Large intestine (tissue), 3 donors: Measurements from ENCODE around the gene PSEN1. TPM values are rescaled to one million over a fixed set of nuclear protein-coding genes. Genes with fewer than 3 reads are reported as not detected.

ENCODE experiments used
- DNase-seq, 2 donors: peaks; one replicate each; pipeline versions ENCODE4 v3.0.0 to v3.0.0-alpha.2; 2013
- H3K27ac ChIP-seq: one replicate; pipeline ENCODE4 v1.5.1; 2013; ENCODE audit warnings: low read length
- H3K27me3 ChIP-seq: 2 replicates; pipeline ENCODE4 v1.6.1; 2013; ENCODE audit warnings: low read length; ENCODE audit not compliant: control insufficient read depth, insufficient read depth
- H3K36me3 ChIP-seq: 2 replicates; pipeline ENCODE4 v1.6.1; 2013; ENCODE audit warnings: low read length; ENCODE audit not compliant: control insufficient read depth, insufficient read depth
- H3K4me1 ChIP-seq: one replicate; pipeline ENCODE4 v1.6.1; 2013; ENCODE audit warnings: low read length; ENCODE audit not compliant: control insufficient read depth, insufficient read depth
- H3K4me3 ChIP-seq: one replicate; pipeline ENCODE4 v1.5.1; 2013; ENCODE audit warnings: low read length
- H3K9me3 ChIP-seq: one replicate; pipeline ENCODE4 v1.6.1; 2013; ENCODE audit warnings: mild to moderate bottlenecking, low read depth, low read length, moderate library complexity; ENCODE audit not compliant: control insufficient read depth
- WGBS: methylation state at CpG from one replicate; pipeline ENCODE4 v1.1.5; 2013; ENCODE audit warnings: low lambda C conversion rate; ENCODE audit not compliant: insufficient coverage; 5-methylcytosine and 5-hydroxymethylcytosine counted together
- polyA plus RNA-seq: library from polyadenylated mRNA; unstranded; fragments of 120-200 nt; gene quantifications from one replicate; pipeline ENCODE4 v1.2.1, GENCODE V29; 2013

The PSEN1 gene
- polyA plus RNA-seq, 1 donor: 104 TPM

DNA sequence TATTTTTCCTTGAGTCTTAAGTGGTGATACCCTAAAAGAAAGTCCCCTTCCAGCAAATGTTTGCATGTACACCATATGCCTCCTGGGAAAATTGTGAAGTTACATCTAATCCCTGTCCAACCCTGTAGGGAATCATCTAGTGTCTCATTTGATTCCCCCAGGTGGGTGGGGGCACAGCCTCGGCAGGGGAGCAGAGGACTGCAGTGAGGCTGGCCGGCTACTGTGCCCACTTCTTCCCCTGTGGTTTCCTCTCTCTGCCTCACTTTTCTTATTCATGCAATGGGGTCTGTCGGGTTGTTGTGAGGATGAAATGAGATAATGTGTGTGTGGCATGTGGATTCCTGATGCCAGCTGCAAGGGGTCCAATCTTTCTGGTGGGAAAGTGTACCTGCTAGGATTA, 107.0 kb downstream of the PSEN1 start:
- H3K4me1 ChIP-seq: peaks cover 8% of the 10 kb centered on the region
- H3K9me3 ChIP-seq: peaks cover 6% of the 10 kb centered on the region
- WGBS: no CpG with 5 or more reads among the region's 3 CpGs
- H3K27ac ChIP-seq: no peak overlapping the region
- H3K27me3 ChIP-seq: peaks cover 6% of the 10 kb centered on the region
- DNase-seq: no peak
- no peak overlapping the region for H3K4me3 ChIP-seq
- peaks cover 28% of the 10 kb centered on the region for H3K36me3 ChIP-seq

DNA sequence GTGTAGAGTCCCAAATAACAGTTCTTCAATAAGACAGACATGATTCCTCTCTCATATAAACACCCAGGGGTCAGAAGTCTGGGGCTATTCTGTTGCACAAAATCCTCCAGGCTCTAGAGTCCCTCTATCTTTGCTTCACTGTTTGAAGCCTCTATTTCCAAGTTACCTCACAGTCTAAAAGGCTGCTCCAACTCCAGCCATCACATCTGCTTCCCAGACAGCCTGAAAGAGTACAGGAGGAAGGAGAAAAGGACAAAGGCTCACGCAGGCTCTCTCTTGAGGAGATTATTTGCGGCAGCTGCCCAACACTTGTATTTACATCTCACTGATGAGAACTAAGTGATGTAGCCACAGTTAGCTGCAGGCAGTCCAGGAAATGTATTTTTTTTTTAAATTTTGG, 107.4 kb downstream of the PSEN1 start:
- H3K4me1 ChIP-seq: peaks cover 8% of the 10 kb centered on the region
- peaks cover 6% of the 10 kb centered on the region for H3K27me3 ChIP-seq
- H3K9me3 ChIP-seq: peaks cover 6% of the 10 kb centered on the region
- no peak overlapping the region for H3K27ac ChIP-seq
- WGBS: no CpG with 5 or more reads among the region's 2 CpGs
- no peak overlapping the region for H3K4me3 ChIP-seq
- DNase-seq: no peak
- peaks cover 28% of the 10 kb centered on the region for H3K36me3 ChIP-seq

DNA sequence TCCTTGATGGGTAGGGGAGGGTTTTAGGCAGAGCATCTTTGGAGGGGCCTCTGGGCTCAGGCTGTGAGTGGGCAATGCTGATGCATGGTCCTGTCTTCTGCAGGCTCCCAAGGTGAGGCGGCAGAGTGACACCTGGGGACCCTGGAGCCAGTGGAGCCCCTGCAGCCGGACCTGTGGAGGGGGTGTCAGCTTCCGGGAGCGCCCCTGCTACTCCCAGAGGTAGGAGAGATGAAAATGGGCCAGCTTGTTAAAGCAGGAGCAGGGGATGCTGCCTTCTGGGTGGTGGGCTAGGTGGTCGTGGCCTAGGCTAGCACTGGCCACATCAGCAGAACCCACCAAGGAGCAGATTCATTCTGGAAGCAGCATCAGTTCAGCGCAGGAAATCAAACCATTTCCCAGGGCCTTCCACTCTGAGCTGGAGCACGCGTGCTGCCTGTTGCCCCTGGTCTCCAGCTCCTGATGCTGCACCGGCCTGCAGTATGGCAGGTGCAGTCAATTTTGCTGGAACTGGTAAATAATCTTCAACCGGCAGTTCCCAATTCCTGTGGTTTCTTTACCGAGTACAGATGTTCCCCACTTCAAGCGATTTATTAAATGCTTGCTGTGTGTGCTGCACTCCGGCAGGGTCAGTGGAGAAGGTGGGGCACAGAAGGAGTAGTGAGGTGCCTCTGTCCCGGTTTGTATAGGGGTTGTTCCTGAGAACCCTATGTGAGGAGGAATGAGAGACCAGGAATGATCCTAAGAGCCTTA, 108.4 kb downstream of the PSEN1 start:
- no peak overlapping the region for H3K27ac ChIP-seq
- no peak overlapping the region for H3K4me3 ChIP-seq
- H3K36me3 ChIP-seq: peaks cover 28% of the 10 kb centered on the region
- H3K27me3 ChIP-seq: peaks cover 6% of the 10 kb centered on the region
- no CpG with 5 or more reads among the region's 14 CpGs for WGBS
- no peaks in the 10 kb centered on the region for H3K4me1 ChIP-seq
- DNase-seq: no peak
- peaks cover 6% of the 10 kb centered on the region for H3K9me3 ChIP-seq

GRCh38 chr14:73245480-73246325, 109.4 kb downstream of the PSEN1 start:
- WGBS: no CpG with 5 or more reads among the region's 64 CpGs
- peaks cover 36% of the 10 kb centered on the region for H3K36me3 ChIP-seq
- H3K27me3 ChIP-seq: peaks cover 2% of the 10 kb centered on the region
- peaks cover 6% of the 10 kb centered on the region for H3K9me3 ChIP-seq
- DNase-seq: peak in 1 of 2 donors; percentile 62
- H3K4me3 ChIP-seq: peak overlapping the region; percentile 27
- no peak overlapping the region for H3K27ac ChIP-seq
- no peaks in the 10 kb centered on the region for H3K4me1 ChIP-seq

- Histone ChIP-seq H3K9me3 (peaks cover 6% of the 10 kb centered on the region), H3K27me3 (peaks cover 2% of the 10 kb centered on the region), H3K4me3 (peak overlapping the region; percentile 27), H3K36me3 (peaks cover 44% of the 10 kb centered on the region), H3K27ac (no peak overlapping the region), H3K4me1 (no peaks in the 10 kb centered on the region)
- 80% methylated on average over 4 of the region's 18 CpGs for WGBS
- DNase-seq: no peak
Measured at GRCh38 chr14:73246387-73247150, 110.3 kb downstream of the PSEN1 start.

GRCh38 chr14:73248108-73248868, 112.0 kb downstream of the PSEN1 start:
- peaks cover 53% of the 10 kb centered on the region for H3K36me3 ChIP-seq
- no CpG with 5 or more reads among the region's 9 CpGs for WGBS
- H3K27ac ChIP-seq: no peak overlapping the region
- H3K9me3 ChIP-seq: peaks cover 6% of the 10 kb centered on the region
- no peak overlapping the region for H3K4me3 ChIP-seq
- no peak for DNase-seq
- peaks cover 2% of the 10 kb centered on the region for H3K27me3 ChIP-seq
- H3K4me1 ChIP-seq: no peaks in the 10 kb centered on the region

DNA sequence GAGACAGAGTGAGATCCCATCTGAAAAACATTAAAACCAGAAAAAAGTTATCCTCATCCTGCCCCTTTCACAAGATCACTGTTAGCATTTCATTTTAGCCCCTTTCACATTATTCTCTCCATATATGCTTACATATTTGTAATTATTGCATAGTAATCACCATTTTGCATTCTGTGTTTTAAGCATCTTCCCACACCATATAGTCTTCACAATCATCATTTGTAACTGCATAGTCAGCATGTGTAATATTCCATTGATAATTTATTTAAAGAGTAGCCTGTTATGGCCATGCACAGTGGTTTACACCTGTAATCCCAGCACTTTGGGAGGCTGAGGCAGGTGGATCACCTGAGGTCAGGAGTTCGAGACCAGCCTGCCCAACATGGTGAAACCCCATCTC, 112.8 kb downstream of the PSEN1 start:
- Histone ChIP-seq H3K9me3 (peaks cover 6% of the 10 kb centered on the region), H3K4me1 (no peaks in the 10 kb centered on the region), H3K36me3 (peaks cover 50% of the 10 kb centered on the region), H3K4me3 (no peak overlapping the region), H3K27me3 (peaks cover 2% of the 10 kb centered on the region), H3K27ac (no peak overlapping the region)
- WGBS: no CpG with 5 or more reads among the region's 1 CpG
- no peak for DNase-seq

GRCh38 chr14:73249564-73250316, 113.4 kb downstream of the PSEN1 start:
- Histone ChIP-seq H3K4me1 (no peaks in the 10 kb centered on the region), H3K4me3 (no peak overlapping the region), H3K9me3 (peaks cover 6% of the 10 kb centered on the region), H3K27ac (no peak overlapping the region), H3K27me3 (peaks cover 2% of the 10 kb centered on the region), H3K36me3 (peaks cover 55% of the 10 kb centered on the region)
- no peak for DNase-seq
- WGBS: no CpG with 5 or more reads among the region's 13 CpGs

DNA sequence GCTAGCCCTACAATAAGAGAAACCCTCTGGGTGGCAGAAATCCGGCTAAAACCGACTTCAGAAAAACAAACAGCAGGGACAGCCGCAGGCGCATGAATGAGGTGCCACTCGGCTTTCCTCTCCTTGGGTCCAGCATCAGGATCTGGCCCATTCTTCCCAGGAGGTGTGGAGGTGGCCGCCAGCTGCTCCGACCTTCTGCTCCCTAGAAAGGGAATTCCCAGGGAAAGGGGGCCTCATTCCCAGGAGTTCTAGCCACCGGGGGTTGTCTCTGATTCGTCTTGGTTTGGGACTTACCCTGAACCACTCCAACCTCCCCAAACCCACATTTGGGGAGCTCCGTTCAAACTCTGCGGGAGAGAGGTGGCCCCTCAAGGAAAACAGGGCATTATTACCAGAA, 114.0 kb downstream of the PSEN1 start:
- Histone ChIP-seq H3K27ac (no peak overlapping the region), H3K9me3 (peaks cover 6% of the 10 kb centered on the region), H3K36me3 (peaks cover 54% of the 10 kb centered on the region), H3K4me1 (no peaks in the 10 kb centered on the region), H3K4me3 (no peak overlapping the region), H3K27me3 (peaks cover 2% of the 10 kb centered on the region)
- no peak for DNase-seq
- no CpG with 5 or more reads among the region's 11 CpGs for WGBS
